ENCODE data around the gene CCDC57. TPM values are rescaled to one million over a fixed set of nuclear protein-coding genes. Genes with fewer than 3 reads are reported as not detected.

The CCDC57 gene
- total and polyA plus RNA-seq, 9 of the 15 experiments (the other 6 are each of a cell fraction or from before 2014, with no cell fraction given): 0.83 to 36.2 (median 13.6) TPM

GRCh38 chr17:82236142-82236971 lies 23.7 kb upstream of the CCDC57 start (continued):
- TF ChIP-seq, protein P1, sequence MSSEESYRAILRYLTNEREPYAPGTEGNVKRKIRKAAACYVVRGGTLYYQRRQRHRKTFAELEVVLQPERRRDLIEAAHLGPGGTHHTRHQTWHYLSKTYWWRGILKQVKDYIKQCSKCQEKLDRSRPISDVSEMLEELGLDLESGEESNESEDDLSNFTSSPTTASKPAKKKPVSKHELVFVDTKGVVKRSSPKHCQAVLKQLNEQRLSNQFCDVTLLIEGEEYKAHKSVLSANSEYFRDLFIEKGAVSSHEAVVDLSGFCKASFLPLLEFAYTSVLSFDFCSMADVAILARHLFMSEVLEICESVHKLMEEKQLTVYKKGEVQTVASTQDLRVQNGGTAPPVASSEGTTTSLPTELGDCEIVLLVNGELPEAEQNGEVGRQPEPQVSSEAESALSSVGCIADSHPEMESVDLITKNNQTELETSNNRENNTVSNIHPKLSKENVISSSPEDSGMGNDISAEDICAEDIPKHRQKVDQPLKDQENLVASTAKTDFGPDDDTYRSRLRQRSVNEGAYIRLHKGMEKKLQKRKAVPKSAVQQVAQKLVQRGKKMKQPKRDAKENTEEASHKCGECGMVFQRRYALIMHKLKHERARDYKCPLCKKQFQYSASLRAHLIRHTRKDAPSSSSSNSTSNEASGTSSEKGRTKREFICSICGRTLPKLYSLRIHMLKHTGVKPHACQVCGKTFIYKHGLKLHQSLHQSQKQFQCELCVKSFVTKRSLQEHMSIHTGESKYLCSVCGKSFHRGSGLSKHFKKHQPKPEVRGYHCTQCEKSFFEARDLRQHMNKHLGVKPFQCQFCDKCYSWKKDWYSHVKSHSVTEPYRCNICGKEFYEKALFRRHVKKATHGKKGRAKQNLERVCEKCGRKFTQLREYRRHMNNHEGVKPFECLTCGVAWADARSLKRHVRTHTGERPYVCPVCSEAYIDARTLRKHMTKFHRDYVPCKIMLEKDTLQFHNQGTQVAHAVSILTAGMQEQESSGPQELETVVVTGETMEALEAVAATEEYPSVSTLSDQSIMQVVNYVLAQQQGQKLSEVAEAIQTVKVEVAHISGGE (CRISPR knock-in tag; IDR thresholded peaks at IDR 0.05): peak in 1 of 3 experiments; percentile 73; a peak in 2 of 6 replicates
- TF ChIP-seq ZBTB8A (IDR thresholded peaks at IDR 0.05; ENCODE audit: partially characterized antibody) (no peak), NONO (IDR thresholded peaks at IDR 0.05; ENCODE audit: low read depth in 2 of 2, low read length in 1 of 2) (0 out of 4 replicates have a peak, but pooled peaks of 1 of the 2 experiments have one; percentile 28), MNT (conservative IDR thresholded peaks at IDR 0.05) (peak; percentile 19 to 36; a peak in 1 of 4 replicates), U2AF1 (optimal IDR thresholded peaks at IDR 0.05; ENCODE audit: low read depth, low read length) (no peak), YY1 (IDR thresholded peaks at IDR 0.05; ENCODE audit: borderline replicate concordance in 1 of 3, control insufficient read depth in 1 of 3, extremely low read depth in 1 of 3, insufficient read depth in 3 of 3, insufficient read length in 1 of 3, insufficient replicate concordance in 2 of 3, low read depth in 1 of 3, low read length in 2 of 3) (peak in 1 of 3 experiments; percentile 15), SAFB2 (IDR thresholded peaks at IDR 0.05; ENCODE audit: borderline replicate concordance, low read depth, low read length, severe bottlenecking) (no peak), BCOR (IDR thresholded peaks at IDR 0.05) (0 out of 2 replicates have a peak, but pooled peaks have one; percentile 34), GTF2F1 (IDR thresholded peaks at IDR 0.05; ENCODE audit: low read depth, low read length) (no peak), SMARCA4 (IDR thresholded peaks at IDR 0.05) (no peak), KLF10 (CRISPR knock-in tag; IDR thresholded peaks at IDR 0.05) (no peak), EP400 (IDR thresholded peaks at IDR 0.05) (peak; percentile 37; the same call in 1 of the 2 replicates)
- TF ChIP-seq, protein P2, sequence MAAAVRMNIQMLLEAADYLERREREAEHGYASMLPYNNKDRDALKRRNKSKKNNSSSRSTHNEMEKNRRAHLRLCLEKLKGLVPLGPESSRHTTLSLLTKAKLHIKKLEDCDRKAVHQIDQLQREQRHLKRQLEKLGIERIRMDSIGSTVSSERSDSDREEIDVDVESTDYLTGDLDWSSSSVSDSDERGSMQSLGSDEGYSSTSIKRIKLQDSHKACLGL (CRISPR knock-in tag; IDR thresholded peaks at IDR 0.05; ENCODE audit: borderline replicate concordance, poor library complexity, severe bottlenecking): no peak
- TF ChIP-seq, protein P3, sequence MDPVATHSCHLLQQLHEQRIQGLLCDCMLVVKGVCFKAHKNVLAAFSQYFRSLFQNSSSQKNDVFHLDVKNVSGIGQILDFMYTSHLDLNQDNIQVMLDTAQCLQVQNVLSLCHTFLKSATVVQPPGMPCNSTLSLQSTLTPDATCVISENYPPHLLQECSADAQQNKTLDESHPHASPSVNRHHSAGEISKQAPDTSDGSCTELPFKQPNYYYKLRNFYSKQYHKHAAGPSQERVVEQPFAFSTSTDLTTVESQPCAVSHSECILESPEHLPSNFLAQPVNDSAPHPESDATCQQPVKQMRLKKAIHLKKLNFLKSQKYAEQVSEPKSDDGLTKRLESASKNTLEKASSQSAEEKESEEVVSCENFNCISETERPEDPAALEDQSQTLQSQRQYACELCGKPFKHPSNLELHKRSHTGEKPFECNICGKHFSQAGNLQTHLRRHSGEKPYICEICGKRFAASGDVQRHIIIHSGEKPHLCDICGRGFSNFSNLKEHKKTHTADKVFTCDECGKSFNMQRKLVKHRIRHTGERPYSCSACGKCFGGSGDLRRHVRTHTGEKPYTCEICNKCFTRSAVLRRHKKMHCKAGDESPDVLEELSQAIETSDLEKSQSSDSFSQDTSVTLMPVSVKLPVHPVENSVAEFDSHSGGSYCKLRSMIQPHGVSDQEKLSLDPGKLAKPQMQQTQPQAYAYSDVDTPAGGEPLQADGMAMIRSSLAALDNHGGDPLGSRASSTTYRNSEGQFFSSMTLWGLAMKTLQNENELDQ (CRISPR knock-in tag; IDR thresholded peaks at IDR 0.05; ENCODE audit: borderline replicate concordance): no peak
